GM23248 (cell line): ENCODE measurements around the gene DCAF5. TPM values are rescaled to one million over a fixed set of nuclear protein-coding genes. Genes with fewer than 3 reads are reported as not detected.
"Not testable (repeated sequence)": the region's sequence is repeated elsewhere in the genome, so short reads cannot be mapped to it uniquely, and the experiment has no call there.

Source experiments
- DNase-seq: peaks from one replicate; pipeline ENCODE4 v3.0.0-alpha.2; 2015
- H2AFZ ChIP-seq: fragments of 200-600 bp; sonication (generic); 2 replicates; pipeline ENCODE4 v1.6.1; 2016; ENCODE audit warnings: antibody characterized with exemption
- H3F3A ChIP-seq: fragments of 200-600 bp; sonication (generic); 2 replicates; pipeline ENCODE4 v1.6.1; 2016; ENCODE audit warnings: mild to moderate bottlenecking, antibody characterized with exemption, mixed run types; ENCODE audit not compliant: insufficient read depth
- H3K27ac ChIP-seq: fragments of 200-600 bp; sonication (generic); 2 replicates; pipeline ENCODE4 v1.5.1; 2016; ENCODE audit warnings: mild to moderate bottlenecking
- H3K27me3 ChIP-seq: fragments of 200-600 bp; sonication (generic); replicated peaks from 2 replicates; pipeline ENCODE4 v1.6.1; 2016; ENCODE audit warnings: mild to moderate bottlenecking; ENCODE audit not compliant: insufficient read depth
- H3K36me3 ChIP-seq: fragments of 200-600 bp; sonication (generic); 2 replicates; pipeline ENCODE4 v1.6.1; 2016; ENCODE audit warnings: low read depth, mild to moderate bottlenecking
- H3K4me1 ChIP-seq: fragments of 200-600 bp; sonication (generic); 2 replicates; pipeline ENCODE4 v1.6.1; 2016; ENCODE audit warnings: mild to moderate bottlenecking; ENCODE audit not compliant: insufficient read depth
- H3K4me2 ChIP-seq: fragments of 200-600 bp; sonication (generic); one replicate; pipeline ENCODE4 v1.6.1; 2016; ENCODE audit warnings: mild to moderate bottlenecking; ENCODE audit not compliant: unreplicated experiment
- H3K4me3 ChIP-seq: fragments of 200-600 bp; sonication (generic); 2 replicates; pipeline ENCODE4 v1.5.1; 2016; ENCODE audit warnings: mild to moderate bottlenecking
- H3K79me2 ChIP-seq: fragments of 200-600 bp; sonication (generic); 2 replicates; pipeline ENCODE4 v1.6.1; 2016; ENCODE audit warnings: mild to moderate bottlenecking; ENCODE audit not compliant: insufficient read depth
- H3K9ac ChIP-seq: fragments of 200-600 bp; sonication (generic); 2 replicates; pipeline ENCODE4 v1.6.1; 2016; ENCODE audit warnings: mild to moderate bottlenecking
- H3K9me2 ChIP-seq: fragments of 200-600 bp; sonication (generic); 2 replicates; pipeline ENCODE4 v1.6.1; 2016; ENCODE audit warnings: mixed run types, mild to moderate bottlenecking, moderate library complexity; ENCODE audit not compliant: insufficient read depth
- H3K9me3 ChIP-seq: fragments of 200-600 bp; sonication (generic); one replicate; pipeline ENCODE4 v1.6.1; 2017; ENCODE audit warnings: low read depth
- H4K20me1 ChIP-seq: fragments of 200-600 bp; sonication (generic); 2 replicates; pipeline ENCODE4 v1.6.0; 2016; ENCODE audit not compliant: insufficient read depth
- EZH2 ChIP-seq: fragments of 200-600 bp; sonication (generic); IDR thresholded peaks from 2 replicates; pipeline ENCODE4 v1.6.1; 2018; ENCODE audit warnings: antibody characterized with exemption, mild to moderate bottlenecking; ENCODE audit not compliant: insufficient read depth, poor library complexity, severe bottlenecking
- EZH2phosphoT487 ChIP-seq: fragments of 200-600 bp; sonication (generic); IDR thresholded peaks from 2 replicates; pipeline ENCODE4 v1.6.1; 2018; ENCODE audit warnings: antibody characterized with exemption, moderate library complexity, mild to moderate bottlenecking, low read depth; ENCODE audit not compliant: insufficient read depth
- WGBS, 2 experiments: methylation state at CpG; one replicate each; pipeline ENCODE4 v1.1.6; 2015 to 2017; ENCODE audit warnings: low lambda C conversion rate in 2 of 2, low coverage in 1 of 2; ENCODE audit errors: missing lambda C conversion rate in 2 of 2; 5-methylcytosine and 5-hydroxymethylcytosine counted together
- in situ Hi-C: fragments of 300-500 bp; cut with MboI; formaldehyde crosslinking; loops from 2 replicates; pipeline ENCODE4 v1.15.0; 2020
- polyA plus RNA-seq: library from polyadenylated mRNA; unstranded; fragments of >200 nt; fragmentation: Nextera tagmentation; extraction: Ambion mirVana; gene quantifications from 2 replicates; pipeline ENCODE4 v1.2.1, GENCODE V29; 2016
- total RNA-seq: library from RNA; depleted of rRNA; stranded (reverse); fragments of >200 nt; shearing (Covaris generic); gene quantifications from 2 replicates; pipeline ENCODE4 v1.2.3, GENCODE V29; 2014

Gene DCAF5
- total and polyA plus RNA-seq, 2 experiments from 2014 or later, result 24.5 to 26.4 TPM

DNA sequence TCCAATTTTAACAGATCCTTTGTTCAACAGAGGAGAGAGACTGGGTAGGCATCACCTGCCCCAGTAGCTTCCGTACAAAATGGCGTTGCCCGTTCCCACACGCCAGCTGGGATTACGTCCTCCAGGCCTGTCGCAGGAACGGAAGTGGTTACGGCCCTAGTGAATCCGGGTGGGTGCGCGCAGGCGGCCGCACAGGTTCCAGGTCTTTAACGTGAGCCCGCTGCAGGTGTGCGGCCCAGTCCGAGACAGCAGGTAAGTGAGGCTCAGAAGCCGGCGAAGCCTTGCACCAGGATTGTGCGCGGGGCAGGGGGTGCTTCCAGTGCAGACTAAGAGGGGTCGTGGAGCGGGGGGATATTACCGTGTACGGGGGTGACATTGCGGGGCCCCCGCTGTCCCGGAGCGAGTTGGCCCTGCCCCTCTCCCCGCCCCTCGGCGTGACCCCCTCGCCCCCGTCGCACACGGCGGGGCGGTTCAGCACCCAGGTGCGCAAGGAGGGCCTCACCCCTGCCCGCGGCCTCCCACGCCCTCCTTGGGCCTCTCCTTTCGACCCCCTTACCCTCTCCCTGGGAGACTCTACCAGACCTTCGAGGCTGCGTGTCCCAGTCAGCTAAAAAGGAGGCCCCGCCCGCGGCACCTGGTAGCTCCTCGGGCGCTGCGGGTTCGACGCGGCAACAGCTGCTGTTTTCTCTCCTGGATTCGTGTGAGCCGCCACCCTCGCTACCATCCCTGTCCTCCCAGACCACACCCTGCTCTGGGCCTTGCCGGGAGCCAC is 38.6 kb upstream of the DCAF5 start, which contains the start of gene EXD2:
EXD2 (plus strand) TSS at position 159 of the 772 bp plus-strand sequence. CDS start 17,973 bp downstream, outside the sequence.
- Histone ChIP-seq H3K27me3 (no peaks in the 10 kb centered on the region), H3K4me1 (peaks cover 7% of the 10 kb centered on the region; the same call in 1 of the 2 replicates), H3K36me3 (no peaks in the 10 kb centered on the region), H3K9ac (peak within 1 kb of the TSS; percentile 86), H4K20me1 (no peaks in the 10 kb centered on the region), H3K4me3 (peak within 1 kb of the TSS; percentile 86), H3K27ac (no peak within 1 kb of the TSS), H3K4me2 (peak within 1 kb of the TSS; percentile 76), H2AFZ (peak within 1 kb of the TSS; percentile 97), H3K79me2 (peaks cover 35% of the 10 kb centered on the region), H3K9me2 (no peaks in the 10 kb centered on the region), H3F3A (peaks cover 5% of the 10 kb centered on the region; the same call in 1 of the 2 replicates), H3K9me3 (no peaks in the 10 kb centered on the region)
- WGBS, 2 experiments, result 1 to 2% methylated on average over 33 to 57 of the region's 58 CpGs
- in situ Hi-C loops, result no loop called here
- TF ChIP-seq EZH2, result no peak
- TF ChIP-seq EZH2phosphoT487, result no peak
- peak; percentile 86 for DNase-seq

DNA sequence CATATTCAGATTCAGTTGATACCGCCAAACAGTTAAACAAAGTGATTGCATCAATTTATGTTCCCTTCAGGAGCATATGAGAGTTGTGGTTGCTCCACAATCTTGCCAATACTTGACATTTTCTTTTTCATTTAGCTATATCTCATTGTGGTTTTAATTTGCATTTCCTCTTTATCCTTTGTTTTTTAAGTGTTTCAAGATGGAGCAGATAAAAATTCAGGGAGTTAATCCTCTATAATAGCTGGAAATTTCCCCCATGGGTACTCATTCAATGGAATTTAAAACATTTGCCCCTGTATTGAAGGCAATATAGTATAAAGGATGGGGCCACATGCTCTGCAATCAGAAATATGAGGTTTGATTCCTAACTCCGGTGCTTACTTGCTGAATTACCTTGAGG is 37.3 kb upstream of the DCAF5 start:
- H3F3A ChIP-seq, result peaks cover 5% of the 10 kb centered on the region; the same call in 1 of the 2 replicates
- peaks cover 21% of the 10 kb centered on the region for H3K79me2 ChIP-seq
- in situ Hi-C loops, result no loop called here
- no peaks in the 10 kb centered on the region for H3K9me3 ChIP-seq
- H3K4me1 ChIP-seq, result peaks cover 7% of the 10 kb centered on the region; the same call in 1 of the 2 replicates
- H3K27ac ChIP-seq, result no peak overlapping the region
- peak overlapping the region; percentile 97 for H2AFZ ChIP-seq
- no peak for DNase-seq
- WGBS, 2 experiments, result 4 to 6% methylated on average over 2 of the region's 2 CpGs
- no peaks in the 10 kb centered on the region for H3K27me3 ChIP-seq
- H3K9ac ChIP-seq, result no peak overlapping the region
- no peak overlapping the region for H3K4me2 ChIP-seq
- H4K20me1 ChIP-seq, result no peaks in the 10 kb centered on the region
- no peaks in the 10 kb centered on the region for H3K36me3 ChIP-seq
- H3K4me3 ChIP-seq, result no peak overlapping the region
- H3K9me2 ChIP-seq, result no peaks in the 10 kb centered on the region
- TF ChIP-seq EZH2phosphoT487 (no peak), EZH2 (no peak)

GRCh38 chr14:69183735-69184134 is 30.8 kb upstream of the DCAF5 start:
- H3K36me3 ChIP-seq, result no peaks in the 10 kb centered on the region
- no peaks in the 10 kb centered on the region for H3K27me3 ChIP-seq
- no peaks in the 10 kb centered on the region for H3K9me2 ChIP-seq
- TF ChIP-seq EZH2phosphoT487 (no peak), EZH2 (no peak)
- no peaks in the 10 kb centered on the region for H3K9me3 ChIP-seq
- H3K4me3 ChIP-seq, result no peak overlapping the region
- no peak overlapping the region for H3K4me2 ChIP-seq
- 58 to 65% methylated on average over 4 of the region's 4 CpGs for WGBS, 2 experiments
- no peaks in the 10 kb centered on the region for H3K79me2 ChIP-seq
- H3K9ac ChIP-seq, result no peak overlapping the region
- no peaks in the 10 kb centered on the region for H4K20me1 ChIP-seq
- H3K27ac ChIP-seq, result no peak overlapping the region
- no peaks in the 10 kb centered on the region for H3F3A ChIP-seq
- in situ Hi-C loops, result no loop called here
- DNase-seq, result no peak
- no peaks in the 10 kb centered on the region for H3K4me1 ChIP-seq
- H2AFZ ChIP-seq, result no peak overlapping the region

DNA sequence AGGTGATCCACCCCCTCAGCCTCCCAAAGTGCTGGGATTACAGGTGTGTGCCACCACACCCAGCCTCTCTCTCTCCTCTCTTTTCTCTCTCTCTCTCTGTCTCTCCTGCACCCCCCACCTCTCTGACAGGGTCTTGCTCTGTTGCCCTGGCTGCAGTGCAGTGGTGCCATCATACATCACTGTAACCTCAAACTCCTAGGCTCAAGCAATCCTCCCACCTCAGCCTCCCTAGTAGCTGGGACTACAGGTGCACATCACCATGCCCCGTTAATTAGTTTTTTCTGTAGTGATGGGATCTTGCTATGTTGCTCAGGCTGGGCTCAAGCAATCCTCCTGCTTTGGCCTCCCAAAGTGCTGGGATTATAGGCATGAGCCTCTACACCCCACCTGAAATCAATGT is 29.7 kb upstream of the DCAF5 start:
- H3K9me3 ChIP-seq, H2AFZ ChIP-seq, H3K79me2 ChIP-seq, H3K27me3 ChIP-seq, H3F3A ChIP-seq, H3K9ac ChIP-seq, DNase-seq, in situ Hi-C loops, H3K4me3 ChIP-seq, H4K20me1 ChIP-seq, H3K4me1 ChIP-seq, H3K36me3 ChIP-seq, H3K27ac ChIP-seq, H3K4me2 ChIP-seq, H3K9me2 ChIP-seq: not testable (repeated sequence)
- 78 to 81% methylated on average over 1 of the region's 1 CpG for WGBS, 2 experiments
